Measurements from ENCODE around the gene TTC21A. TPM values are rescaled to one million over a fixed set of nuclear protein-coding genes. Genes with fewer than 3 reads are reported as not detected.

Gene TTC21A
- total RNA-seq, 1 donor from 2014 or later, result 16.1 TPM

DNA sequence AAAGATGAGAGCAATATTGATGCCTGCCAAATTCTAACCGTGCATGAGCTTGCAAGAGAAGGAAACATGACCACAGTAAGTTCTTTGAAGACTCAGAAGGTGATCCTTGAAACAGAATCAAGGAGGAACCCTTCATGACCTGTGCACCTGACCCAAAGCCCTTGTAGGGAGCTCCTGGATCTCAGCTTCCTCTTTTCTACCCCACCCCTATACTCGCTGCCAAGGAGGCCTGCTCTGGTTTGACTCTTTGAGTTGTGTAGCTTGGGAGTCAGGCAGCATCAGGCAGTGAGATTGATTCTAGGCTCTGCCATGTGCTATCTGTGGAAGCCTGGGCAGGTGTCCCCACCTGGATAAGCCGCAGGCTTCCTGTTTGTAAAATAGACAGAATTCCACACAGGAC lies 10.6 kb downstream of the TTC21A start:
- H3K9me3 Mint-ChIP-seq (ENCODE audit: low read depth), result no peaks in the 10 kb centered on the region
- no peak for DNase-seq (ENCODE audit: low spot score, unreplicated experiment)
- no peak overlapping the region for H3K4me3 Mint-ChIP-seq (ENCODE audit: low read depth)
- no peak overlapping the region for H3K27ac Mint-ChIP-seq
- no peaks in the 10 kb centered on the region for H3K27me3 Mint-ChIP-seq
- TF ChIP-seq, protein P1, sequence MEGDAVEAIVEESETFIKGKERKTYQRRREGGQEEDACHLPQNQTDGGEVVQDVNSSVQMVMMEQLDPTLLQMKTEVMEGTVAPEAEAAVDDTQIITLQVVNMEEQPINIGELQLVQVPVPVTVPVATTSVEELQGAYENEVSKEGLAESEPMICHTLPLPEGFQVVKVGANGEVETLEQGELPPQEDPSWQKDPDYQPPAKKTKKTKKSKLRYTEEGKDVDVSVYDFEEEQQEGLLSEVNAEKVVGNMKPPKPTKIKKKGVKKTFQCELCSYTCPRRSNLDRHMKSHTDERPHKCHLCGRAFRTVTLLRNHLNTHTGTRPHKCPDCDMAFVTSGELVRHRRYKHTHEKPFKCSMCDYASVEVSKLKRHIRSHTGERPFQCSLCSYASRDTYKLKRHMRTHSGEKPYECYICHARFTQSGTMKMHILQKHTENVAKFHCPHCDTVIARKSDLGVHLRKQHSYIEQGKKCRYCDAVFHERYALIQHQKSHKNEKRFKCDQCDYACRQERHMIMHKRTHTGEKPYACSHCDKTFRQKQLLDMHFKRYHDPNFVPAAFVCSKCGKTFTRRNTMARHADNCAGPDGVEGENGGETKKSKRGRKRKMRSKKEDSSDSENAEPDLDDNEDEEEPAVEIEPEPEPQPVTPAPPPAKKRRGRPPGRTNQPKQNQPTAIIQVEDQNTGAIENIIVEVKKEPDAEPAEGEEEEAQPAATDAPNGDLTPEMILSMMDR (IDR thresholded peaks at IDR 0.05; ENCODE audit: unreplicated experiment), result no peak
- no peaks in the 10 kb centered on the region for H3K4me1 Mint-ChIP-seq (ENCODE audit: low read depth)
- peaks cover 1% of the 10 kb centered on the region for H3K36me3 Mint-ChIP-seq (ENCODE audit: insufficient read depth)

DNA sequence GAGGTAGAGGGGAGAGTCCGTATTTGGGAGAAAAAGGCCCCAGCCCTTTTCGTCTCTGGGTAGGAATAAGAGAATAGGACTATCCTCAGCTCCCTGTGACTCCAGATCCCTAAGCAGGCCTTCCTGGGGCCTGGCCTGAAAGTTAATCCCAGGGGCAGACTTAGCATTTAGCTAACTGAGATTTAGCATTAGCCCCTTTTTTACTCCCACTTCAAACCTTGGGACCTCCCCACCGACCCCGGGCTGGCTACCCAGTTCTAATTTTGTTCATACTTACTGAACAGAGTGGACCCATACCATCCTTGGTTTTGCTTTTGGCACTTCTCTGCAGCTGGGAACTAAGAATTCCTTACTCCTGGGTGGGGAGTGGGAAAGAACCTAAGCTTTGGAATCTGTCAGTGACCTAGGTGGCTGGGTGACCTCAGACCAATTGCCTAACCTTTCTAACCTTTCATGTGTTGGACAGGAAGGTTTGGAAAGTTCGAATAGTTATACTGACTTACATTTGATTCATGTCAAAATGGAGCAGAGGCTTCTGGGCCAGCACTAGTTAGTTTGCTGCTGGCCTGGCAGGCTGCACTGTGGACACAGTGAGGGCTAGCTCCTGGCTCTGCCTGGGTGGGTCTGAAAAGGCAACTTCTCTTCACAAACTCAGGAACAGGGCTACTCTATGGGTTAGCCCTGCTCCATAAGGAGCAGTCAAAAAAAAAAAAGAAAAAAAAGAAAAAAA lies 11.6 kb downstream of the TTC21A start:
- TF ChIP-seq, protein P1 (IDR thresholded peaks at IDR 0.05; ENCODE audit: unreplicated experiment), result no peak
- DNase-seq (ENCODE audit: low spot score, unreplicated experiment), result no peak
- no peaks in the 10 kb centered on the region for H3K27me3 Mint-ChIP-seq
- no peaks in the 10 kb centered on the region for H3K4me1 Mint-ChIP-seq (ENCODE audit: low read depth)
- H3K9me3 Mint-ChIP-seq (ENCODE audit: low read depth), result no peaks in the 10 kb centered on the region
- H3K27ac Mint-ChIP-seq, result no peak overlapping the region
- no peak overlapping the region for H3K4me3 Mint-ChIP-seq (ENCODE audit: low read depth)
- H3K36me3 Mint-ChIP-seq (ENCODE audit: insufficient read depth), result peaks cover 1% of the 10 kb centered on the region

DNA sequence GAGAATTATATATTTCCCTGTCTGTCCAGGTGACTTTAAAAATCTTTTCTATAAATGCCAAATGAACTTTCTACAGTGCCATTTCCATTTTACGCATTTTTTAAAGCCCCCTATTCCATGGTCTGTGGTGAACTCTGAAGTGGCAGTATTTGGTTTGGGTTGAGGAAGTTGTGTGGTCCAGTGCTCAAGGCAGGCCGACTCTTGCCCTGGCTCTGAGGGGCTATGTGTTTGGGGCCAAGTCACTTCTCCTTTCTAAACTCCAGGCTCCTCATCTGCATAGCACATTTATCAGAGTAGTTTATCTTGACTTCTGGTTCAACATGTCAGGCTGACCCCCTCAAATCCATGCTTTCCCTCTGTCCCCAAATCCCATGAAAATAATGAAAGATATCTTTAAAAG lies 14.1 kb downstream of the TTC21A start:
- peaks cover 8% of the 10 kb centered on the region for H3K4me1 Mint-ChIP-seq (ENCODE audit: low read depth)
- H3K9me3 Mint-ChIP-seq (ENCODE audit: low read depth), result no peaks in the 10 kb centered on the region
- no peaks in the 10 kb centered on the region for H3K27me3 Mint-ChIP-seq

DNA sequence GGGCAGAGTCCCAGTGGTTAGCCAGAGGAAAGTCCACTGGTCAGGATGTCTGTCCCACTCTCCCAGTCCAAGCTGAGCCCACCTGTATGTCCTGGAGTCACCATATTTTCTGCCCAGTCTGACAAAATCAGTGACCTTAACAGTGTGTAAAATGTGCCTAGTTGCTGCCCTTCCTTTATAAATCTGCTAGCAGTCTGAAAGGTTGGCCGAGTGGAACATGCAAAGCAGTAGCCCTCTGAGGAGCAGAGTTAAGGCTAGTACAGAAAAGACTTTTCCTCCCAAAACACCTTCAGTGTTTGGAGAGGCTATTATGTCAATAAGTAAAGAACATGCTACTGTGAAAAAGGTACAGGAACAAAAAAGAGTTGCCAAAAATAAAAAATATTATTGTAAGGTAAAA lies 15.3 kb downstream of the TTC21A start:
- TF ChIP-seq, protein P1 (IDR thresholded peaks at IDR 0.05; ENCODE audit: unreplicated experiment), result no peak
- Mint-ChIP-seq H3K9me3 (ENCODE audit: low read depth) (no peaks in the 10 kb centered on the region), H3K4me1 (ENCODE audit: low read depth) (peaks cover 12% of the 10 kb centered on the region), H3K36me3 (ENCODE audit: insufficient read depth) (peaks cover 1% of the 10 kb centered on the region), H3K27ac (no peak overlapping the region), H3K27me3 (no peaks in the 10 kb centered on the region), H3K4me3 (ENCODE audit: low read depth) (no peak overlapping the region)
- DNase-seq (ENCODE audit: low spot score, unreplicated experiment), result no peak

More for the DNA sequence above, 14.1 kb downstream of the TTC21A start:
- H3K4me3 Mint-ChIP-seq (ENCODE audit: low read depth), result no peak overlapping the region
- DNase-seq (ENCODE audit: low spot score, unreplicated experiment), result no peak
- TF ChIP-seq, protein P1 (IDR thresholded peaks at IDR 0.05; ENCODE audit: unreplicated experiment), result no peak
- peaks cover 1% of the 10 kb centered on the region for H3K36me3 Mint-ChIP-seq (ENCODE audit: insufficient read depth)
- no peak overlapping the region for H3K27ac Mint-ChIP-seq

DNA sequence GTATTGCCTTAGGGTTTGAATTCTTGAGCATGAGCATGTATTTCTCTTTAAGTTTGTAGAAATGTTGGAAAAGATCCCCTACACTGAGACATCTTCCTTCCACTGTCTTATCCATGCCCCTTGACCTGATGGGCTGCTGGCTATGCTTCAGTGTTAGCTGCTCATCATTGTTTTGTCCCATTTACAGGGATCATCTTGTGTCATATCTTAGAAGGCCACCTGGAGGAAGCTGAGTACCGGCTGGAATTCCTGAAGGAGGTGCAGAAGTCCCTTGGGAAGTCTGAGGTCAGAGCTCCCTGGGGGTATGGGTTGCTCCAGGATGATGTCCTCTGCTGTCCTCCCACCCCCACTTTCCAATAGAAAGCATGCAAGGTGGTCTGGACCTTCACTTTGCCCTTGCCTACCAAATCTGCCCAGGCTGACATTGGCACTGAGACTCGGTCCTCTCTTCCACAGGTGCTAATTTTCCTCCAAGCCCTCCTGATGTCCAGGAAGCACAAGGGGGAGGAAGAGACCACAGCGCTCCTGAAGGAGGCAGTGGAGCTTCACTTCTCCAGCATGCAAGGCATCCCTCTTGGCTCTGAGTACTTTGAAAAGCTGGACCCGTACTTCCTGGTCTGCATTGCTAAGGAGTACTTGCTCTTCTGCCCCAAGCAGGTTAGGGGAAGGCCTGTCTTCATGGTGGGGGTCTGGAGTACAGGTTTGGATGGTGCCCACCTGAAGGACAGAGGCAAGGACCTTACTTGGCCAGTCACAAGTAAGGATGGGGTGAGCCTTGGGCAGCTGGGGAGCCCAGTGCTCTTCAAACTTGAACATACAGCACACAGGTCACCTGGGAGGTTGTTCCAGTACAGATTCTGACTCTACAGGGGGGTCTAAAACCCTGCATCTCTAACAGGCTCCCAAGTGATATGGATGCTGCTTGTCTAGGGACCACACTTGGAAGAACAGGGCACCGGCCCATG lies 17.7 kb downstream of the TTC21A start:
- peaks cover 1% of the 10 kb centered on the region for H3K36me3 Mint-ChIP-seq (ENCODE audit: insufficient read depth)
- no peaks in the 10 kb centered on the region for H3K9me3 Mint-ChIP-seq (ENCODE audit: low read depth)
- TF ChIP-seq, protein P1 (IDR thresholded peaks at IDR 0.05; ENCODE audit: unreplicated experiment), result peak; percentile 22
- peaks cover 19% of the 10 kb centered on the region for H3K4me1 Mint-ChIP-seq (ENCODE audit: low read depth)
- peak overlapping the region; percentile 42 for H3K27ac Mint-ChIP-seq
- no peak overlapping the region for H3K4me3 Mint-ChIP-seq (ENCODE audit: low read depth)
- H3K27me3 Mint-ChIP-seq, result no peaks in the 10 kb centered on the region
- DNase-seq (ENCODE audit: low spot score, unreplicated experiment), result no peak
